ENCODE measurements around the gene MARVELD3. TPM values are rescaled to one million over a fixed set of nuclear protein-coding genes. Genes with fewer than 3 reads are reported as not detected.

The MARVELD3 gene
- polyA plus RNA-seq, 2 of the 4 experiments (the other 2 are of a cell fraction): 0.17 to 0.25 TPM

- FAIRE-seq: no peak
- DNase-seq (ENCODE audit: low read depth in 1 of 2, low spot score in 1 of 2): no peak
Observed at GRCh38 chr16:71625113-71625850, 702 bp upstream of the MARVELD3 start.

GRCh38 chr16:71626858-71627213 lies 852 bp downstream of the MARVELD3 start:
- H3K4me2 ChIP-seq: peak overlapping the region; percentile 99
- no peak for TF ChIP-seq PHF8 (IDR thresholded peaks at IDR 0.05; ENCODE audit: borderline replicate concordance, low read depth)
- TF ChIP-seq KDM1A (IDR thresholded peaks at IDR 0.05; ENCODE audit: low read depth): no peak
- no peak for TF ChIP-seq SREBF2 (IDR thresholded peaks at IDR 0.05)
- H3K4me3 ChIP-seq: peak overlapping the region; percentile 61
- H3K27ac ChIP-seq: peak overlapping the region; percentile 49 to 80; a peak in 5 of 6 replicates
- H3K4me1 ChIP-seq: peaks cover 3% of the 10 kb centered on the region; the same call in 1 of the 3 replicates
- CTCF ChIA-PET: interaction anchor here (2.9 kb wide), 1 partner anchor 62 kb away, joined by 9 read pairs; no protein-coding TSS in a partner anchor
- ATAC-seq (peak; percentile 65 to 70), FAIRE-seq (no peak), DNase-seq (ENCODE audit: low read depth in 1 of 2, low spot score in 1 of 2) (peak in 1 of 2 experiments; percentile 45)
- H3K9me3 ChIP-seq: no peaks in the 10 kb centered on the region
- POLR2A ChIA-PET: no interaction called here
- WGBS (ENCODE audit: missing lambda C conversion rate): 14% methylated on average over 8 of the region's 13 CpGs

More at GRCh38 chr16:71625113-71625850, 702 bp upstream of the MARVELD3 start:
- H3K4me3 ChIP-seq: peak overlapping the region; percentile 61
- no peaks in the 10 kb centered on the region for H3K9me3 ChIP-seq
- H3K27ac ChIP-seq: no peak overlapping the region; a peak in 1 of 6 replicates
- WGBS (ENCODE audit: missing lambda C conversion rate): 91% methylated on average over 4 of the region's 7 CpGs
- ATAC-seq: no peak
- H3K4me2 ChIP-seq: peak overlapping the region; percentile 99
- ChIA-PET POLR2A (no interaction called here), CTCF (interaction anchor here (2.0 kb wide), 1 partner anchor 14 kb away, joined by 12 read pairs; no protein-coding TSS in a partner anchor)
- peaks cover 3% of the 10 kb centered on the region; the same call in 1 of the 3 replicates for H3K4me1 ChIP-seq
- TF ChIP-seq TFCP2L1 (CRISPR knock-in tag; IDR thresholded peaks at IDR 0.05) (no peak), ESRRA (IDR thresholded peaks at IDR 0.05; ENCODE audit: borderline replicate concordance, low read length) (no peak)

DNA sequence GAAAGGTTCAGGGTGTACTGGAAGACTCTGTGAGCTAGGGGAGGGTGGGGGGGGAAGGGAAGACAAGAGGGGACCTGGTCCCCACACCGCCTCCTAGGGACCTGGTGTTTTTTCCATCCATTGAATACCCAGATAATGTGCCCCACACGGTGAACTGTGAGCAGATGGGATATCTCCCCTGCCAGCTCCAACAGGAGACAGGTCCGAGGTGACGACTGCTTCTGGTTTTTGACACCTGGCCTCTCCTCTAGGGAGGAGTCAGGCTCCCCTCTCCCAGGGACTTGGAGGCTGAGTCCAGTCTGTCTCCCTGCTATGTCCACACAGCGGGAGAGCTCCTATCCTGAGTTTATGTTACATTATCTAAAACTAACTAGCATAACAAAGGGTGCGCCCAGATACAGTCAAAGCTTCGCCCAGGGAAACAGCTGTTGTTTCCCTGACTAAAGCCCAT lies 1.8 kb downstream of the MARVELD3 start:
- no peak for FAIRE-seq
- DNase-seq (ENCODE audit: low read depth in 1 of 2, low spot score in 1 of 2): no peak
- Histone ChIP-seq H3K4me3 (no peak overlapping the region), H3K4me2 (no peak overlapping the region), H3K4me1 (peaks cover 3% of the 10 kb centered on the region; the same call in 1 of the 3 replicates), H3K27ac (no peak overlapping the region), H3K9me3 (no peaks in the 10 kb centered on the region)
- TF ChIP-seq RNF2 (IDR thresholded peaks at IDR 0.05; ENCODE audit: borderline replicate concordance, low read depth): no peak
- TF ChIP-seq HOXB5 (CRISPR knock-in tag; IDR thresholded peaks at IDR 0.05): no peak
- TF ChIP-seq PHF8 (IDR thresholded peaks at IDR 0.05; ENCODE audit: borderline replicate concordance, low read depth): no peak
- TF ChIP-seq JUNB (IDR thresholded peaks at IDR 0.05): no peak
- TF ChIP-seq GATA3 (IDR thresholded peaks at IDR 0.05; ENCODE audit: borderline replicate concordance): no peak
- TF ChIP-seq FOSB (CRISPR knock-in tag; IDR thresholded peaks at IDR 0.05): no peak
- TF ChIP-seq NFE2L2 (conservative IDR thresholded peaks at IDR 0.05; ENCODE audit: low read length): no peak
- TF ChIP-seq, protein P1, sequence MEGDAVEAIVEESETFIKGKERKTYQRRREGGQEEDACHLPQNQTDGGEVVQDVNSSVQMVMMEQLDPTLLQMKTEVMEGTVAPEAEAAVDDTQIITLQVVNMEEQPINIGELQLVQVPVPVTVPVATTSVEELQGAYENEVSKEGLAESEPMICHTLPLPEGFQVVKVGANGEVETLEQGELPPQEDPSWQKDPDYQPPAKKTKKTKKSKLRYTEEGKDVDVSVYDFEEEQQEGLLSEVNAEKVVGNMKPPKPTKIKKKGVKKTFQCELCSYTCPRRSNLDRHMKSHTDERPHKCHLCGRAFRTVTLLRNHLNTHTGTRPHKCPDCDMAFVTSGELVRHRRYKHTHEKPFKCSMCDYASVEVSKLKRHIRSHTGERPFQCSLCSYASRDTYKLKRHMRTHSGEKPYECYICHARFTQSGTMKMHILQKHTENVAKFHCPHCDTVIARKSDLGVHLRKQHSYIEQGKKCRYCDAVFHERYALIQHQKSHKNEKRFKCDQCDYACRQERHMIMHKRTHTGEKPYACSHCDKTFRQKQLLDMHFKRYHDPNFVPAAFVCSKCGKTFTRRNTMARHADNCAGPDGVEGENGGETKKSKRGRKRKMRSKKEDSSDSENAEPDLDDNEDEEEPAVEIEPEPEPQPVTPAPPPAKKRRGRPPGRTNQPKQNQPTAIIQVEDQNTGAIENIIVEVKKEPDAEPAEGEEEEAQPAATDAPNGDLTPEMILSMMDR (IDR thresholded peaks at IDR 0.05): no peak
- TF ChIP-seq ELK1 (IDR thresholded peaks at IDR 0.05; ENCODE audit: low read depth, low read length): no peak
- TF ChIP-seq EHMT2 (IDR thresholded peaks at IDR 0.05; ENCODE audit: low read depth): no peak
- TF ChIP-seq, protein P2, sequence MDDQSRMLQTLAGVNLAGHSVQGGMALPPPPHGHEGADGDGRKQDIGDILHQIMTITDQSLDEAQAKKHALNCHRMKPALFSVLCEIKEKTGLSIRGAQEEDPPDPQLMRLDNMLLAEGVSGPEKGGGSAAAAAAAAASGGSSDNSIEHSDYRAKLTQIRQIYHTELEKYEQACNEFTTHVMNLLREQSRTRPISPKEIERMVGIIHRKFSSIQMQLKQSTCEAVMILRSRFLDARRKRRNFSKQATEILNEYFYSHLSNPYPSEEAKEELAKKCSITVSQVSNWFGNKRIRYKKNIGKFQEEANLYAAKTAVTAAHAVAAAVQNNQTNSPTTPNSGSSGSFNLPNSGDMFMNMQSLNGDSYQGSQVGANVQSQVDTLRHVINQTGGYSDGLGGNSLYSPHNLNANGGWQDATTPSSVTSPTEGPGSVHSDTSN (IDR thresholded peaks at IDR 0.05): no peak
- TF ChIP-seq NR3C1 (IDR thresholded peaks at IDR 0.05): no peak
- TF ChIP-seq BHLHE40 (IDR thresholded peaks at IDR 0.05; ENCODE audit: low read depth, low read length): no peak
- no peak for TF ChIP-seq HOXB13 (CRISPR knock-in tag; IDR thresholded peaks at IDR 0.05; ENCODE audit: low read depth)
- no peak for TF ChIP-seq CBX8 (IDR thresholded peaks at IDR 0.05)
- TF ChIP-seq RAD21 (conservative IDR thresholded peaks at IDR 0.05 in 1 of 2, IDR thresholded peaks at IDR 0.05 in 1 of 2): no peak
- no peak for TF ChIP-seq ATOH8 (CRISPR knock-in tag; IDR thresholded peaks at IDR 0.05; ENCODE audit: low read depth)
- TF ChIP-seq, protein P3, sequence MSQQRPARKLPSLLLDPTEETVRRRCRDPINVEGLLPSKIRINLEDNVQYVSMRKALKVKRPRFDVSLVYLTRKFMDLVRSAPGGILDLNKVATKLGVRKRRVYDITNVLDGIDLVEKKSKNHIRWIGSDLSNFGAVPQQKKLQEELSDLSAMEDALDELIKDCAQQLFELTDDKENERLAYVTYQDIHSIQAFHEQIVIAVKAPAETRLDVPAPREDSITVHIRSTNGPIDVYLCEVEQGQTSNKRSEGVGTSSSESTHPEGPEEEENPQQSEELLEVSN (IDR thresholded peaks at IDR 0.05; ENCODE audit: borderline replicate concordance, low read depth): no peak
- no peak for TF ChIP-seq CEBPB (IDR thresholded peaks at IDR 0.05)
- no peak for TF ChIP-seq KDM5A (IDR thresholded peaks at IDR 0.05)
- ChIA-PET CTCF (interaction anchor here (1.5 to 2.9 kb wide), 2 partner anchors 17 to 63 kb away, joined by 9 read pairs; no protein-coding TSS in a partner anchor), POLR2A (no interaction called here)
- ATAC-seq: no peak
- 87% methylated on average over 7 of the region's 7 CpGs for WGBS (ENCODE audit: missing lambda C conversion rate)

Data from A549 (cell line).